B cell (primary cell): ENCODE data around the gene MYCBPAP. TPM values are rescaled to one million over a fixed set of nuclear protein-coding genes. Genes with fewer than 3 reads are reported as not detected.

Experiments used
- ATAC-seq: fragments of 200-7000 bp; cut with Tn5 transposase; one replicate; pipeline ENCODE4 v1.10.0; 2021; ENCODE audit warnings: low read depth, mild to moderate bottlenecking, moderate number of reproducible peaks, moderate library complexity
- CTCF ChIA-PET: fragments of 350-600 bp; sonication (Branson Sonifier 250); formaldehyde crosslinking; loops from one replicate; lab custom pipeline; 2021; ENCODE audit warnings: antibody characterized with exemption, inconsistent platforms; lab: Charles Lee
- POLR2A ChIA-PET: fragments of 350-600 bp; sonication (Branson Sonifier 250); formaldehyde crosslinking; loops from one replicate; lab custom pipeline; 2021; ENCODE audit warnings: antibody characterized with exemption; lab: Charles Lee
- DNase-seq: peaks from one replicate; pipeline ENCODE4 v3.0.0; 2013
- H2AFZ ChIP-seq: 2 replicates; pipeline ENCODE4 v1.6.1; 2012; ENCODE audit warnings: mild to moderate bottlenecking, low read depth, low read length; ENCODE audit not compliant: insufficient read depth, poor library complexity, severe bottlenecking
- H3K27ac ChIP-seq, 2 donors: 1 replicate in 1 of 2; 2 replicates in 1 of 2; pipeline ENCODE4 v1.5.1; 2012 to 2013; ENCODE audit warnings: low read length in 2 of 2, mild to moderate bottlenecking in 2 of 2, moderate library complexity in 1 of 2
- H3K27me3 ChIP-seq, 4 experiments: fragments of 200-600 bp in 1 of 4; sonication (generic) in 1 of 4; replicated peaks in 1 of 4; 1 replicate in 2 of 4; 2 replicates in 2 of 4; pipeline versions ENCODE4 v1.6.1 to v1.7.0; 2013 to 2016; ENCODE audit warnings: low read length in 3 of 4, mild to moderate bottlenecking in 2 of 4, mixed read lengths in 1 of 4, moderate library complexity in 1 of 4; ENCODE audit not compliant: insufficient read depth in 4 of 4, control insufficient read depth in 3 of 4; ENCODE audit errors: control extremely low read depth in 1 of 4
- H3K36me3 ChIP-seq, 2 experiments: replicated peaks in 1 of 2; 1 replicate in 1 of 2; 2 replicates in 1 of 2; pipeline versions ENCODE4 v1.6.1 to v1.7.1; 2013; ENCODE audit warnings: low read length in 1 of 2; ENCODE audit not compliant: insufficient read depth in 2 of 2, control insufficient read depth in 1 of 2; ENCODE audit errors: control extremely low read depth in 1 of 2, extremely low read depth in 1 of 2
- H3K4me1 ChIP-seq, 2 donors: fragments of 200-600 bp in 1 of 2; sonication (generic) in 1 of 2; 1 replicate in 1 of 2; 2 replicates in 1 of 2; pipeline versions ENCODE4 v1.5.1 to v1.6.1; 2013 to 2017; ENCODE audit warnings: low read length in 2 of 2; ENCODE audit not compliant: control insufficient read depth in 2 of 2, insufficient read depth in 2 of 2
- H3K4me2 ChIP-seq: replicated peaks from 2 replicates; pipeline ENCODE3; 2012; ENCODE audit warnings: mild to moderate bottlenecking, low read depth, low read length; ENCODE audit not compliant: poor library complexity, severe bottlenecking
- H3K4me3 ChIP-seq, 5 experiments: fragments of 200-600 bp in 1 of 5; sonication (generic) in 1 of 5; 1 replicate in 3 of 5; 2 replicates in 2 of 5; pipeline versions ENCODE4 v1.5.1 to v1.7.0; 2011 to 2016; ENCODE audit warnings: low read length in 4 of 5, mild to moderate bottlenecking in 4 of 5, low read depth in 2 of 5, control low read depth in 1 of 5, moderate library complexity in 1 of 5; ENCODE audit not compliant: insufficient read depth in 1 of 5; ENCODE audit errors: control extremely low read depth in 1 of 5, extremely low read depth in 1 of 5
- H3K79me2 ChIP-seq: fragments of 200-600 bp; sonication (generic); one replicate; pipeline ENCODE4 v1.6.0; 2016; ENCODE audit warnings: low read length; ENCODE audit not compliant: control insufficient read depth, insufficient read depth
- H3K9ac ChIP-seq: fragments of 200-600 bp; sonication (generic); 2 replicates; pipeline ENCODE4 v1.6.1; 2017; ENCODE audit warnings: mild to moderate bottlenecking, low read length, moderate library complexity
- H3K9me3 ChIP-seq, 3 donors: one replicate each; pipeline versions ENCODE4 v1.6.1 to v1.7.1; 2013; ENCODE audit warnings: low read length in 2 of 3; ENCODE audit not compliant: control insufficient read depth in 2 of 3, insufficient read depth in 1 of 3; ENCODE audit errors: control extremely low read depth in 1 of 3
- H4K20me1 ChIP-seq: 2 replicates; pipeline ENCODE4 v1.6.0; 2012; ENCODE audit warnings: mild to moderate bottlenecking, low read length; ENCODE audit not compliant: insufficient read depth, control insufficient read depth, poor library complexity, severe bottlenecking
- H3K27ac Mint-ChIP-seq: one replicate; pipeline ENCODE4 v1.8.0; 2021; ENCODE audit warnings: mixed read lengths
- H3K27me3 Mint-ChIP-seq: one replicate; pipeline ENCODE4 v1.8.0; 2021; ENCODE audit warnings: mixed read lengths
- H3K4me1 Mint-ChIP-seq: one replicate; pipeline ENCODE4 v1.8.0; 2021; ENCODE audit warnings: mixed read lengths
- H3K4me3 Mint-ChIP-seq: one replicate; pipeline ENCODE4 v1.8.0; 2021; ENCODE audit warnings: mixed read lengths
- H3K9me3 Mint-ChIP-seq: one replicate; pipeline ENCODE4 v1.8.0; 2022; ENCODE audit warnings: mixed read lengths; ENCODE audit not compliant: insufficient read depth
- EZH2 ChIP-seq: IDR thresholded peaks from 2 replicates; pipeline ENCODE4 v1.6.1; 2012; ENCODE audit warnings: borderline replicate concordance, low read depth, mild to moderate bottlenecking, moderate library complexity, low read length; ENCODE audit not compliant: insufficient read depth, poor library complexity, severe bottlenecking
- WGBS: methylation state at CpG from one replicate; pipeline ENCODE4 v1.1.5; 2013; ENCODE audit warnings: missing lambda C conversion rate; ENCODE audit not compliant: insufficient coverage; 5-methylcytosine and 5-hydroxymethylcytosine counted together
- intact Hi-C: fragments of 100-400 bp; cut with micrococcal nuclease; formaldehyde crosslinking; loops from one replicate; pipeline ENCODE4 v1.10.0; 2022
- polyA plus RNA-seq: library from polyadenylated mRNA; depleted of rRNA; stranded (reverse); fragments of >200 nt; gene quantifications from 2 replicates; pipeline ENCODE4 v1.2.3, GENCODE V29; 2012
- total RNA-seq, 2 donors: library from RNA; stranded (reverse); fragments of 120-200 nt in 1 of 2; gene quantifications; 1 replicate in 1 of 2; 2 replicates in 1 of 2; pipeline versions ENCODE4 v1.2.3 to v1.2.4, GENCODE V29; 2013 to 2022
- TF ChIP-seq, protein P1 (sequence below): fragments of 200-600 bp; IDR thresholded peaks from one replicate; pipeline ENCODE4 v1.8.0; 2022; ENCODE audit warnings: antibody characterized with exemption, mild to moderate bottlenecking

Gene MYCBPAP
- total and polyA plus RNA-seq, 2 donors (not counting 1 experiment from before 2014, with no cell fraction given) = 1.9 to 5.1 TPM

DNA sequence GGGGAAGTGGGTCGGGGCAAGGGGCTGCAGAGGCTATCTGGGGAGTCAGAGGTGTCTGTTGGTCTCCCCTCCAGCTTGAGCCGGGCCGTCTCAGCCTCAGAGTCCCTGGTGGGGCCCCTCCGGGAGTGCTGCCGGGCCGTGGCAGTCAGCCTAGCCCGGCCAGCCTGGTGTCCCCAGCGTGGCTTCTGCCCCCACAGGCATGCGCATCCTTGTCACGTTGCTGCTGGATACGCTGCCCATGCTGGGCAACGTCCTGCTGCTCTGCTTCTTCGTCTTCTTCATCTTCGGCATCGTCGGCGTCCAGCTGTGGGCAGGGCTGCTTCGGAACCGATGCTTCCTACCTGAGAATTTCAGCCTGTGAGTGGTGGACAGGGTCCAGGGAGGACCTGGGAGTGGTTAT is 63.4 kb downstream of the MYCBPAP start:
- ATAC-seq = no peak
- Mint-ChIP-seq H3K4me1 (no peaks in the 10 kb centered on the region), H3K27ac (no peak overlapping the region), H3K27me3 (peaks cover 42% of the 10 kb centered on the region), H3K4me3 (no peak overlapping the region), H3K9me3 (no peaks in the 10 kb centered on the region)
- Histone ChIP-seq H2AFZ (no peak overlapping the region), H3K27ac (no peak overlapping the region), H3K27me3 (peaks cover 0 to 18% (median 0%) of the 10 kb centered on the region in 4 experiments), H3K9me3 (no peaks in the 10 kb centered on the region), H3K36me3 (no peaks in the 10 kb centered on the region), H3K9ac (no peak overlapping the region), H3K4me2 (no peak overlapping the region), H3K4me1 (no peaks in the 10 kb centered on the region), H4K20me1 (no peaks in the 10 kb centered on the region), H3K4me3 (no peak overlapping the region), H3K79me2 (no peaks in the 10 kb centered on the region)
- TF ChIP-seq, protein P1, sequence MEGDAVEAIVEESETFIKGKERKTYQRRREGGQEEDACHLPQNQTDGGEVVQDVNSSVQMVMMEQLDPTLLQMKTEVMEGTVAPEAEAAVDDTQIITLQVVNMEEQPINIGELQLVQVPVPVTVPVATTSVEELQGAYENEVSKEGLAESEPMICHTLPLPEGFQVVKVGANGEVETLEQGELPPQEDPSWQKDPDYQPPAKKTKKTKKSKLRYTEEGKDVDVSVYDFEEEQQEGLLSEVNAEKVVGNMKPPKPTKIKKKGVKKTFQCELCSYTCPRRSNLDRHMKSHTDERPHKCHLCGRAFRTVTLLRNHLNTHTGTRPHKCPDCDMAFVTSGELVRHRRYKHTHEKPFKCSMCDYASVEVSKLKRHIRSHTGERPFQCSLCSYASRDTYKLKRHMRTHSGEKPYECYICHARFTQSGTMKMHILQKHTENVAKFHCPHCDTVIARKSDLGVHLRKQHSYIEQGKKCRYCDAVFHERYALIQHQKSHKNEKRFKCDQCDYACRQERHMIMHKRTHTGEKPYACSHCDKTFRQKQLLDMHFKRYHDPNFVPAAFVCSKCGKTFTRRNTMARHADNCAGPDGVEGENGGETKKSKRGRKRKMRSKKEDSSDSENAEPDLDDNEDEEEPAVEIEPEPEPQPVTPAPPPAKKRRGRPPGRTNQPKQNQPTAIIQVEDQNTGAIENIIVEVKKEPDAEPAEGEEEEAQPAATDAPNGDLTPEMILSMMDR = no peak
- no peak for TF ChIP-seq EZH2
- WGBS = 89% methylated on average over 18 of the region's 19 CpGs
- CTCF ChIA-PET = no interaction called here
- POLR2A ChIA-PET = no interaction called here
- intact Hi-C loops = no loop called here
- DNase-seq = no peak

DNA sequence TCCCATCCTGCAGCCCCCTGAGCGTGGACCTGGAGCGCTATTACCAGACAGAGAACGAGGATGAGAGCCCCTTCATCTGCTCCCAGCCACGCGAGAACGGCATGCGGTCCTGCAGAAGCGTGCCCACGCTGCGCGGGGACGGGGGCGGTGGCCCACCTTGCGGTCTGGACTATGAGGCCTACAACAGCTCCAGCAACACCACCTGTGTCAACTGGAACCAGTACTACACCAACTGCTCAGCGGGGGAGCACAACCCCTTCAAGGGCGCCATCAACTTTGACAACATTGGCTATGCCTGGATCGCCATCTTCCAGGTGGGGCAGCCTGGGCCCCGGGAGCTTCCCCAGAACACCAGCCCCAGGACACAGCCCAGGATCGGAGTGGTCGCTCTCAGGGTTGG is 64.3 kb downstream of the MYCBPAP start:
- H3K4me1 Mint-ChIP-seq = no peaks in the 10 kb centered on the region
- Histone ChIP-seq H3K4me1 (no peaks in the 10 kb centered on the region), H3K27ac (no peak overlapping the region), H3K36me3 (no peaks in the 10 kb centered on the region), H3K27me3 (peaks cover 0 to 10% (median 0%) of the 10 kb centered on the region in 4 experiments), H4K20me1 (no peaks in the 10 kb centered on the region), H3K79me2 (no peaks in the 10 kb centered on the region), H3K9me3 (no peaks in the 10 kb centered on the region), H2AFZ (no peak overlapping the region), H3K4me2 (no peak overlapping the region), H3K9ac (no peak overlapping the region), H3K4me3 (no peak overlapping the region)
- CTCF ChIA-PET = no interaction called here
- no peaks in the 10 kb centered on the region for H3K9me3 Mint-ChIP-seq
- no peak overlapping the region for H3K4me3 Mint-ChIP-seq
- 97% methylated on average over 15 of the region's 20 CpGs for WGBS
- DNase-seq = no peak
- no peak for ATAC-seq
- POLR2A ChIA-PET = no interaction called here
- peaks cover 38% of the 10 kb centered on the region for H3K27me3 Mint-ChIP-seq
- H3K27ac Mint-ChIP-seq = no peak overlapping the region
- intact Hi-C loops = no loop called here
- TF ChIP-seq EZH2 = no peak
- TF ChIP-seq, protein P1 = no peak
